K562 (cell line): ENCODE results near the gene PDE4A. TPM values are rescaled to one million over a fixed set of nuclear protein-coding genes. Genes with fewer than 3 reads are reported as not detected.

Experiments used
- ATAC-seq: fragments of 200-7000 bp; cut with Tn5 transposase; 3 replicates; pipeline ENCODE4 v1.9.1; 2020; ENCODE audit warnings: moderate library complexity
- BruUV-seq: library from RNA; stranded (reverse); fragments of 400-500 nt; replicated peaks from 2 replicates; lab custom pipeline; 2021; lab: Mats Ljungman, UMichigan
- CTCF ChIA-PET: fragments of 300-600 bp; formaldehyde crosslinking; extraction: SDS; loops from one replicate; lab custom pipeline; 2021; ENCODE audit warnings: low intra/inter-chr PET ratio; lab: Yijun Ruan, JAX
- POLR2A ChIA-PET: fragments of 300-600, 350-650 bp; sonication (Branson Sonifier 250); formaldehyde crosslinking; extraction: SDS; loops from one replicate; lab custom pipeline; 2021; ENCODE audit warnings: antibody characterized with exemption, inconsistent platforms; lab: Yijun Ruan, JAX
- DNase-seq, 4 experiments: peaks; one replicate each; pipeline versions ENCODE4 v3.0.0 to v3.0.0-alpha.2; 2011 to 2018; ENCODE audit warnings: low spot score in 3 of 4, mixed read lengths in 3 of 4; ENCODE audit errors: extremely low read depth in 1 of 4
- FAIRE-seq: peaks from 2 replicates; lab custom pipeline; 2011; peaks lifted over from hg19 to GRCh38; lab: Jason Lieb, UNC
- H2AFZ ChIP-seq: 2 replicates; pipeline ENCODE4 v1.6.0; 2011; ENCODE audit warnings: low read depth, low read length, control low read depth, inconsistent platforms
- H3K27ac ChIP-seq: fragments of 200-600 bp; 3 replicates; pipeline ENCODE4 v1.8.0; 2011; ENCODE audit warnings: low read depth, mild to moderate bottlenecking, control low read depth, inconsistent platforms, low read length, moderate library complexity, mixed read lengths; ENCODE audit errors: extremely low read depth
- H3K27me3 ChIP-seq, 2 experiments: fragments of 300-600 bp in 1 of 2; 2 replicates in 1 of 2; 3 replicates in 1 of 2; pipeline versions ENCODE4 v1.6.0 to v1.8.0; 2011; ENCODE audit warnings: inconsistent platforms in 2 of 2, low read length in 2 of 2, mild to moderate bottlenecking in 1 of 2, mixed read lengths in 1 of 2, moderate library complexity in 1 of 2; ENCODE audit not compliant: control insufficient read depth in 2 of 2, insufficient read depth in 2 of 2
- H3K36me3 ChIP-seq: fragments of 300-600 bp; 3 replicates; pipeline ENCODE4 v1.8.0; 2011; ENCODE audit warnings: mild to moderate bottlenecking, low read length, inconsistent platforms; ENCODE audit not compliant: control insufficient read depth, insufficient read depth
- H3K4me1 ChIP-seq, 2 experiments: fragments of 200-600 bp in 1 of 2; replicated peaks in 1 of 2; 2 replicates in 1 of 2; 3 replicates in 1 of 2; pipeline versions ENCODE4 v1.5.1 to v1.8.0; 2011; ENCODE audit warnings: inconsistent platforms in 2 of 2, low read length in 2 of 2, mild to moderate bottlenecking in 1 of 2, mixed read lengths in 1 of 2, moderate library complexity in 1 of 2; ENCODE audit not compliant: control insufficient read depth in 2 of 2, insufficient read depth in 2 of 2
- H3K4me2 ChIP-seq: 2 replicates; pipeline ENCODE4 v1.6.1; 2011; ENCODE audit warnings: low read length, control low read depth, inconsistent platforms, mixed read lengths; ENCODE audit not compliant: insufficient read depth
- H3K4me3 ChIP-seq: fragments of 200-600 bp; sonication (generic), shearing (Covaris generic); 2 replicates; pipeline ENCODE4 v1.5.1; 2016; ENCODE audit warnings: control low read depth, inconsistent platforms
- H3K79me2 ChIP-seq: fragments of 200-600 bp; 3 replicates; pipeline ENCODE4 v1.8.0; 2011; ENCODE audit warnings: low read length, inconsistent platforms; ENCODE audit not compliant: control insufficient read depth, insufficient read depth
- H3K9ac ChIP-seq, 2 experiments: 2 replicates each; pipeline versions ENCODE4 v1.6.0 to v1.6.1; 2011; ENCODE audit warnings: low read depth in 2 of 2, low read length in 2 of 2, control low read depth in 1 of 2, inconsistent platforms in 1 of 2, mild to moderate bottlenecking in 1 of 2, mixed read lengths in 1 of 2; ENCODE audit not compliant: insufficient read depth in 1 of 2
- H3K9me1 ChIP-seq: one replicate; pipeline ENCODE4 v1.6.0; 2011; ENCODE audit warnings: inconsistent platforms, mild to moderate bottlenecking, low read length, moderate library complexity; ENCODE audit not compliant: control insufficient read depth, insufficient read depth
- H3K9me3 ChIP-seq: replicated peaks from 2 replicates; pipeline ENCODE4 v1.5.1; 2011; ENCODE audit warnings: low read depth, low read length, inconsistent platforms; ENCODE audit not compliant: control insufficient read depth, insufficient read depth
- H4K20me1 ChIP-seq: replicated peaks from 2 replicates; pipeline ENCODE4 v1.6.1; 2011; ENCODE audit warnings: low read length, inconsistent platforms, mixed read lengths; ENCODE audit not compliant: control insufficient read depth, insufficient read depth
- BCL6 ChIP-seq: fragments of 250-450 bp; sonication (Bioruptor Pico); IDR thresholded peaks from 2 replicates; pipeline ENCODE4 v1.4.0; 2020
- EGR1 ChIP-seq: fragments of 450-650 bp; conservative IDR thresholded peaks from 2 replicates; pipeline ENCODE4 v1.6.1; 2017; ENCODE audit warnings: mild to moderate bottlenecking
- ELF2 ChIP-seq: fragments of 250-450 bp; sonication (Bioruptor Pico); IDR thresholded peaks from 2 replicates; pipeline ENCODE4 v1.5.0; 2021; ENCODE audit warnings: mild to moderate bottlenecking
- EP400 ChIP-seq: fragments of 450-650 bp; IDR thresholded peaks from 2 replicates; pipeline ENCODE4 v1.6.1; 2017; ENCODE audit warnings: antibody characterized with exemption, mild to moderate bottlenecking, moderate library complexity
- FOS ChIP-seq: IDR thresholded peaks from 3 replicates; pipeline ENCODE4 v1.6.1; 2011; ENCODE audit not compliant: insufficient read length; ENCODE audit errors: extremely low read depth
- GABPB1 ChIP-seq: sonication (generic); formaldehyde crosslinking; IDR thresholded peaks from 2 replicates; pipeline ENCODE4 v1.8.0; 2022; ENCODE audit warnings: mild to moderate bottlenecking, missing genetic modification reagents
- KDM1A ChIP-seq, 2 experiments: fragments of 450-650 bp; IDR thresholded peaks; 2 replicates each; pipeline ENCODE4 v1.6.1; 2016; ENCODE audit warnings: mild to moderate bottlenecking in 2 of 2
- MAFG ChIP-seq: fragments of 450-650 bp; conservative IDR thresholded peaks from 2 replicates; pipeline ENCODE4 v1.6.1; 2016; ENCODE audit warnings: missing genetic modification characterization, missing compliant biosample characterization
- POLR2G ChIP-seq: fragments of 200-400 bp; formaldehyde crosslinking; IDR thresholded peaks from 2 replicates; pipeline ENCODE4 v1.6.1; 2017; ENCODE audit warnings: low read depth, mild to moderate bottlenecking, antibody characterized with exemption, low read length, moderate library complexity
- YY1 ChIP-seq, 3 experiments: IDR thresholded peaks; 2 replicates each; pipeline ENCODE4 v1.6.1; 2011; ENCODE audit warnings: low read length in 2 of 3, mild to moderate bottlenecking in 2 of 3, moderate library complexity in 2 of 3, borderline replicate concordance in 1 of 3, control low read depth in 1 of 3, low read depth in 1 of 3; ENCODE audit not compliant: insufficient read depth in 3 of 3, insufficient replicate concordance in 2 of 3, control insufficient read depth in 1 of 3, insufficient read length in 1 of 3; ENCODE audit errors: extremely low read depth in 1 of 3
- ZNF134 ChIP-seq: fragments of 250-450 bp; sonication (Bioruptor Pico); conservative IDR thresholded peaks from 2 replicates; pipeline ENCODE4 v1.4.0; 2020
- ZNF561 ChIP-seq: fragments of 450-650 bp; formaldehyde crosslinking; conservative IDR thresholded peaks from 2 replicates; pipeline ENCODE4 v1.4.0; 2020; ENCODE audit warnings: mild to moderate bottlenecking, moderate library complexity
- WGBS: fragments of 100-300 bp; shearing (Covaris generic); methylation state at CpG from one replicate; pipeline ENCODE4 v1.1.6; 2016; ENCODE audit warnings: low coverage, mixed read lengths; ENCODE audit not compliant: insufficient coverage; ENCODE audit errors: missing lambda C conversion rate; 5-methylcytosine and 5-hydroxymethylcytosine counted together
- in situ Hi-C: fragments of 300-500 bp; cut with MboI; formaldehyde crosslinking; loops from 4 replicates; pipeline ENCODE4 v1.15.0; 2018; ENCODE audit warnings: inconsistent platforms, mixed read lengths
- intact Hi-C: fragments of 100-400 bp; cut with micrococcal nuclease; formaldehyde crosslinking; loops from 2 replicates; pipeline ENCODE4 v1.14.2; 2022
- polyA plus RNA-seq, 8 experiments: library from polyadenylated mRNA; depleted of rRNA in 4 of 8; stranded (reverse) in 5 of 8; unstranded in 3 of 8; fragments of >200 nt; fragmentation: Nextera tagmentation in 2 of 8; fragmentation: Illumina TruSeq in 1 of 8; extraction: Ambion mirVana in 2 of 8; extraction: Trizol in 1 of 8; gene quantifications; 2 replicates each; pipeline versions ENCODE4 v1.2.1 to v1.2.3, GENCODE V29; 2011 to 2014; ENCODE audit warnings: inconsistent platforms in 1 of 8, missing spikeins in 1 of 8
- total RNA-seq, 7 experiments: library from RNA; depleted of rRNA in 6 of 7; stranded (reverse); fragments of >200 nt in 6 of 7; fragmentation: Illumina TruSeq in 2 of 7; extraction: Trizol in 2 of 7; gene quantifications; 2 replicates each; pipeline versions ENCODE4 v1.2.1 to v1.2.3, GENCODE V29; 2011 to 2021; ENCODE audit warnings: low replicate concordance in 1 of 7
- TF ChIP-seq, protein P1 (sequence below): sonication (generic); formaldehyde crosslinking; IDR thresholded peaks from 2 replicates; pipeline ENCODE4 v1.8.1; 2022; ENCODE audit warnings: missing genetic modification reagents
- TF ChIP-seq, protein P2 (sequence below): fragments of 250-450 bp; sonication (Bioruptor Pico); IDR thresholded peaks from 2 replicates; pipeline ENCODE4 v1.4.0; 2020

Gene PDE4A
- total and polyA plus RNA-seq, 9 of the 15 experiments (the other 6 are each of a cell fraction or from before 2014, with no cell fraction given), result 0.66 to 26.9 (median 4.6) TPM

DNA sequence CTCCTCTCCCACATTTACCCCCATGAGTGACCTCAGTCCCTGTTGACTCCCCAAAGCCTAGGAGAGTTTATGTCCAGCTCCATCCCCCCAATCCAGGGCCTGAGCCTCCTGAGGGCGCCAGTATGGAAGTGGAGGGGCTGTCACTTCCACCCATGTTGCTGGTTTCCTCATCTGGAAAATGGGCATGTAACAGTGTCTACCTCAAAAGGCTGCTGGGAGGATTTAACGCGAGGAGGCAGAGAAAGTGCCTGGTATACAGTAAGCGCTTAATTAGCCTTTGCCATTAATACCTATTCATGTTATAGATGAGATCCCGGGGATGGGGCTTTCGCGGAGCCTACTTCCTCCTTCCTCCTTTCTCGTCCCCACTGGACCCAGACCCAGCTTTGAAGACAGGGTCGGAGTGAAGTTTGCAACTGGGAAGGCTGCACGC lies 40.4 kb upstream of the PDE4A start:
- DNase-seq (peak in 3 of 4 experiments; percentile 35 to 42 (median 39)), FAIRE-seq (no peak), ATAC-seq (peak; percentile 3)
- ChIA-PET POLR2A (interaction anchor here (0.5 to 2.3 kb wide), 14 partner anchors 9 to 374 kb away, joined by 3 to 11 read pairs (median 4); partner anchors contain the start of genes ICAM1, ICAM5 and RAVER1), CTCF (no interaction called here)
- WGBS, result under 1% methylated on average over 10 of the region's 10 CpGs
- Histone ChIP-seq H2AFZ (peak overlapping the region; percentile 92), H3K79me2 (peaks cover 28% of the 10 kb centered on the region), H3K27me3 (no peaks in the 10 kb centered on the region), H4K20me1 (no peaks in the 10 kb centered on the region), H3K4me3 (peak overlapping the region; percentile 91), H3K9me1 (no peaks in the 10 kb centered on the region), H3K9me3 (no peaks in the 10 kb centered on the region), H3K36me3 (peaks cover 21% of the 10 kb centered on the region), H3K4me2 (peak overlapping the region; percentile 97), H3K9ac (peak overlapping the region; percentile 77 to 98), H3K4me1 (peaks cover 8 to 18% of the 10 kb centered on the region in 2 experiments; a peak in 4 of 5 replicates), H3K27ac (peak overlapping the region; percentile 71)
- TSS peak; percentile 95 for BruUV-seq
- intact Hi-C loops (loop anchor here (2.0 kb wide), 3 partner anchors 45 to 109 kb away; partner anchors contain the start of genes ICAM1 and ICAM5), in situ Hi-C loops (no loop called here)
- no peak for TF ChIP-seq ZNF561 (CRISPR knock-in tag)
- TF ChIP-seq, protein P1, sequence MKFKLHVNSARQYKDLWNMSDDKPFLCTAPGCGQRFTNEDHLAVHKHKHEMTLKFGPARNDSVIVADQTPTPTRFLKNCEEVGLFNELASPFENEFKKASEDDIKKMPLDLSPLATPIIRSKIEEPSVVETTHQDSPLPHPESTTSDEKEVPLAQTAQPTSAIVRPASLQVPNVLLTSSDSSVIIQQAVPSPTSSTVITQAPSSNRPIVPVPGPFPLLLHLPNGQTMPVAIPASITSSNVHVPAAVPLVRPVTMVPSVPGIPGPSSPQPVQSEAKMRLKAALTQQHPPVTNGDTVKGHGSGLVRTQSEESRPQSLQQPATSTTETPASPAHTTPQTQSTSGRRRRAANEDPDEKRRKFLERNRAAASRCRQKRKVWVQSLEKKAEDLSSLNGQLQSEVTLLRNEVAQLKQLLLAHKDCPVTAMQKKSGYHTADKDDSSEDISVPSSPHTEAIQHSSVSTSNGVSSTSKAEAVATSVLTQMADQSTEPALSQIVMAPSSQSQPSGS, result no peak
- TF ChIP-seq ZNF134 (CRISPR knock-in tag), result no peak
- TF ChIP-seq EP400, result no peak
- 0 out of 2 replicates have a peak, but pooled peaks have one; percentile 57 for TF ChIP-seq ELF2 (CRISPR knock-in tag)
- TF ChIP-seq KDM1A (IDR thresholded peaks at IDR 0.05), result peak; percentile 20 to 67; a peak in 1 of 4 replicates
- TF ChIP-seq MAFG (tag), result no peak
- peak in 1 of 3 experiments; percentile 6 for TF ChIP-seq YY1 (IDR thresholded peaks at IDR 0.05; ENCODE audit: borderline replicate concordance in 1 of 3, control insufficient read depth in 1 of 3, extremely low read depth in 1 of 3, insufficient read depth in 3 of 3, insufficient read length in 1 of 3, insufficient replicate concordance in 2 of 3, low read depth in 1 of 3, low read length in 2 of 3)
- no peak for TF ChIP-seq GABPB1 (CRISPR knock-in tag)
- TF ChIP-seq FOS, result no peak
- TF ChIP-seq, protein P2, sequence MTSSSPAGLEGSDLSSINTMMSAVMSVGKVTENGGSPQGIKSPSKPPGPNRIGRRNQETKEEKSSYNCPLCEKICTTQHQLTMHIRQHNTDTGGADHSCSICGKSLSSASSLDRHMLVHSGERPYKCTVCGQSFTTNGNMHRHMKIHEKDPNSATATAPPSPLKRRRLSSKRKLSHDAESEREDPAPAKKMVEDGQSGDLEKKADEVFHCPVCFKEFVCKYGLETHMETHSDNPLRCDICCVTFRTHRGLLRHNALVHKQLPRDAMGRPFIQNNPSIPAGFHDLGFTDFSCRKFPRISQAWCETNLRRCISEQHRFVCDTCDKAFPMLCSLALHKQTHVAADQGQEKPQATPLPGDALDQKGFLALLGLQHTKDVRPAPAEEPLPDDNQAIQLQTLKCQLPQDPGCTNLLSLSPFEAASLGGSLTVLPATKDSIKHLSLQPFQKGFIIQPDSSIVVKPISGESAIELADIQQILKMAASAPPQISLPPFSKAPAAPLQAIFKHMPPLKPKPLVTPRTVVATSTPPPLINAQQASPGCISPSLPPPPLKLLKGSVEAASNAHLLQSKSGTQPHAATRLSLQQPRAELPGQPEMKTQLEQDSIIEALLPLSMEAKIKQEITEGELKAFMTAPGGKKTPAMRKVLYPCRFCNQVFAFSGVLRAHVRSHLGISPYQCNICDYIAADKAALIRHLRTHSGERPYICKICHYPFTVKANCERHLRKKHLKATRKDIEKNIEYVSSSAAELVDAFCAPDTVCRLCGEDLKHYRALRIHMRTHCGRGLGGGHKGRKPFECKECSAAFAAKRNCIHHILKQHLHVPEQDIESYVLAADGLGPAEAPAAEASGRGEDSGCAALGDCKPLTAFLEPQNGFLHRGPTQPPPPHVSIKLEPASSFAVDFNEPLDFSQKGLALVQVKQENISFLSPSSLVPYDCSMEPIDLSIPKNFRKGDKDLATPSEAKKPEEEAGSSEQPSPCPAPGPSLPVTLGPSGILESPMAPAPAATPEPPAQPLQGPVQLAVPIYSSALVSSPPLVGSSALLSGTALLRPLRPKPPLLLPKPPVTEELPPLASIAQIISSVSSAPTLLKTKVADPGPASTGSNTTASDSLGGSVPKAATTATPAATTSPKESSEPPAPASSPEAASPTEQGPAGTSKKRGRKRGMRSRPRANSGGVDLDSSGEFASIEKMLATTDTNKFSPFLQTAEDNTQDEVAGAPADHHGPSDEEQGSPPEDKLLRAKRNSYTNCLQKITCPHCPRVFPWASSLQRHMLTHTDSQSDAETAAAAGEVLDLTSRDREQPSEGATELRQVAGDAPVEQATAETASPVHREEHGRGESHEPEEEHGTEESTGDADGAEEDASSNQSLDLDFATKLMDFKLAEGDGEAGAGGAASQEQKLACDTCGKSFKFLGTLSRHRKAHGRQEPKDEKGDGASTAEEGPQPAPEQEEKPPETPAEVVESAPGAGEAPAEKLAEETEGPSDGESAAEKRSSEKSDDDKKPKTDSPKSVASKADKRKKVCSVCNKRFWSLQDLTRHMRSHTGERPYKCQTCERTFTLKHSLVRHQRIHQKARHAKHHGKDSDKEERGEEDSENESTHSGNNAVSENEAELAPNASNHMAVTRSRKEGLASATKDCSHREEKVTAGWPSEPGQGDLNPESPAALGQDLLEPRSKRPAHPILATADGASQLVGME (CRISPR knock-in tag), result no peak
- no peak for TF ChIP-seq EGR1
- no peak for TF ChIP-seq POLR2G
- TF ChIP-seq BCL6 (CRISPR knock-in tag), result no peak
